Stimulated activated CD8-positive, alpha-beta memory T cell treated with anti-CD3 and anti-CD28 coated beads, Interleukin-7, amount 100 ng/mL, for 4 hours (primary cell): ENCODE results near the gene CCNE1.

Source experiments
- DNase-seq, 2 donors: peaks; one replicate each; pipeline ENCODE4 v3.0.0-alpha.2; 2020; ENCODE audit warnings: low read depth in 2 of 2

The CCNE1 gene

GRCh38 chr19:29811125-29812079 lies at the start of gene CCNE1:
Gene CCNE1 (plus strand): TSS chr19:29811991. CDS start chr19:29812556, 565 bp downstream.
- DNase-seq: peak; percentile 84 to 93

GRCh38 chr19:29763196-29763595 lies 48.6 kb upstream of the CCNE1 start:
- DNase-seq: no peak

- DNase-seq: no peak
These were observed 47.4 kb upstream of the CCNE1 start for GRCh38 chr19:29764361-29764760.

- no peak for DNase-seq
These were observed 45.7 kb upstream of the CCNE1 start for GRCh38 chr19:29766100-29766499.

GRCh38 chr19:29767039-29767735 lies 44.6 kb upstream of the CCNE1 start:
- DNase-seq: no peak

- no peak for DNase-seq
These were observed 43.6 kb upstream of the CCNE1 start for GRCh38 chr19:29768166-29768565.

- DNase-seq: no peak
These were observed 41.8 kb upstream of the CCNE1 start for GRCh38 chr19:29769997-29770396.

GRCh38 chr19:29770648-29771047 lies 41.1 kb upstream of the CCNE1 start:
- no peak for DNase-seq

GRCh38 chr19:29771708-29772414 lies 39.9 kb upstream of the CCNE1 start:
- no peak for DNase-seq

GRCh38 chr19:29772696-29773095 lies 39.1 kb upstream of the CCNE1 start:
- DNase-seq: no peak

- no peak for DNase-seq
These were observed 38.6 kb upstream of the CCNE1 start for GRCh38 chr19:29773141-29773540.

- DNase-seq: no peak
These were observed 37.7 kb upstream of the CCNE1 start for GRCh38 chr19:29774126-29774525.

- DNase-seq: no peak
These were observed 33.9 kb upstream of the CCNE1 start for GRCh38 chr19:29777781-29778309.

GRCh38 chr19:29779921-29780320 lies 31.9 kb upstream of the CCNE1 start:
- no peak for DNase-seq

GRCh38 chr19:29781386-29782259 lies 30.2 kb upstream of the CCNE1 start:
- no peak for DNase-seq

- no peak for DNase-seq
These were observed 29.6 kb upstream of the CCNE1 start for GRCh38 chr19:29782260-29782580.

- DNase-seq: no peak
These were observed 28.1 kb upstream of the CCNE1 start for GRCh38 chr19:29783627-29784190.

GRCh38 chr19:29784598-29785223 lies 27.1 kb upstream of the CCNE1 start:
- no peak for DNase-seq

GRCh38 chr19:29785360-29785759 lies 26.4 kb upstream of the CCNE1 start:
- DNase-seq: no peak

- no peak for DNase-seq
These were observed 25.7 kb upstream of the CCNE1 start for GRCh38 chr19:29785955-29786589.
